Stimulated activated CD8-positive, alpha-beta memory T cell treated with anti-CD3 and anti-CD28 coated beads, Interleukin-7, amount 100 ng/mL, for 24 hours (primary cell): ENCODE results near the gene VEZT.
"Not testable (repeated sequence)": the region's sequence is repeated elsewhere in the genome, so short reads cannot be mapped to it uniquely, and the experiment has no call there.

Source experiments
- DNase-seq: peaks from one replicate; pipeline ENCODE4 v3.0.0-alpha.2; 2020; ENCODE audit warnings: low read depth

VEZT gene

GRCh38 chr12:95217377-95218149 is at the start of gene VEZT, which contains the start of gene FGD6:
Gene VEZT (plus strand): TSS chr12:95217807. CDS start chr12:95217851, 44 bp downstream.
Gene FGD6 (minus strand): TSS chr12:95217467. CDS start chr12:95217240, 227 bp downstream.
- DNase-seq = peak; percentile 90

- DNase-seq = no peak
Measured at GRCh38 chr12:95168746-95169145, 48.9 kb upstream of the VEZT start.

GRCh38 chr12:95169368-95169767 is 48.2 kb upstream of the VEZT start:
- DNase-seq = no peak

GRCh38 chr12:95173392-95174251 is 44.0 kb upstream of the VEZT start:
- DNase-seq = no peak

- DNase-seq = no peak
Measured at GRCh38 chr12:95177201-95177768, 40.3 kb upstream of the VEZT start.

- DNase-seq = no peak
Measured at GRCh38 chr12:95178136-95178535, 39.5 kb upstream of the VEZT start.

- no peak for DNase-seq
Measured at GRCh38 chr12:95179011-95179410, 38.6 kb upstream of the VEZT start.

GRCh38 chr12:95181103-95181502 is 36.5 kb upstream of the VEZT start:
- no peak for DNase-seq

GRCh38 chr12:95182868-95183415 is 34.7 kb upstream of the VEZT start:
- no peak for DNase-seq

GRCh38 chr12:95184121-95184520 is 33.5 kb upstream of the VEZT start:
- no peak for DNase-seq

- DNase-seq = no peak
Measured at GRCh38 chr12:95185072-95185471, 32.5 kb upstream of the VEZT start.

- DNase-seq = no peak
Measured at GRCh38 chr12:95185854-95186253, 31.8 kb upstream of the VEZT start.

GRCh38 chr12:95187865-95188415 is 29.7 kb upstream of the VEZT start:
- no peak for DNase-seq

- DNase-seq = no peak
Measured at GRCh38 chr12:95191060-95191696, 26.4 kb upstream of the VEZT start.

GRCh38 chr12:95192271-95192670 is 25.3 kb upstream of the VEZT start:
- DNase-seq = no peak

GRCh38 chr12:95193139-95193538 is 24.5 kb upstream of the VEZT start:
- no peak for DNase-seq

- DNase-seq = no peak
Measured at GRCh38 chr12:95195122-95195521, 22.5 kb upstream of the VEZT start.

GRCh38 chr12:95196875-95197569 is 20.6 kb upstream of the VEZT start:
- not testable (repeated sequence) for DNase-seq

GRCh38 chr12:95197636-95198035 is 20.0 kb upstream of the VEZT start:
- no peak for DNase-seq

GRCh38 chr12:95198914-95199313 is 18.7 kb upstream of the VEZT start:
- DNase-seq = no peak
